Calu3 (cell line): ENCODE data around the gene SLF1. TPM values are rescaled to one million over a fixed set of nuclear protein-coding genes. Genes with fewer than 3 reads are reported as not detected.

Experiments
- BruUV-seq: library from RNA; stranded (reverse); fragments of 400-500 nt; replicated peaks from 2 replicates; lab custom pipeline; 2021; lab: Mats Ljungman, UMichigan
- CTCF ChIA-PET: fragments of 300-600 bp; sonication (Branson Sonifier 250); formaldehyde crosslinking; loops from one replicate; lab custom pipeline; 2022; ENCODE audit warnings: antibody characterized with exemption; lab: Charles Lee
- DNase-seq: peaks from one replicate; pipeline ENCODE4 v3.0.0; 2022
- H3K27ac Mint-ChIP-seq: one replicate; pipeline ENCODE4 v1.8.0; 2022; ENCODE audit warnings: mixed read lengths; ENCODE audit not compliant: unreplicated experiment
- H3K27me3 Mint-ChIP-seq: one replicate; pipeline ENCODE4 v1.8.0; 2022; ENCODE audit warnings: mixed read lengths; ENCODE audit not compliant: unreplicated experiment
- H3K36me3 Mint-ChIP-seq: one replicate; pipeline ENCODE4 v1.8.0; 2022; ENCODE audit warnings: mild to moderate bottlenecking, moderate library complexity, mixed read lengths; ENCODE audit not compliant: insufficient read depth, unreplicated experiment
- H3K4me1 Mint-ChIP-seq: one replicate; pipeline ENCODE4 v1.8.0; 2022; ENCODE audit warnings: mild to moderate bottlenecking, low read depth, mixed read lengths; ENCODE audit not compliant: unreplicated experiment
- H3K4me3 Mint-ChIP-seq: one replicate; pipeline ENCODE4 v1.8.0; 2022; ENCODE audit warnings: mild to moderate bottlenecking, low read depth, moderate library complexity, mixed read lengths; ENCODE audit not compliant: unreplicated experiment
- H3K9me3 Mint-ChIP-seq: one replicate; pipeline ENCODE4 v1.8.0; 2022; ENCODE audit warnings: low read depth, mixed read lengths; ENCODE audit not compliant: unreplicated experiment
- intact Hi-C: fragments of 100-400 bp; cut with micrococcal nuclease; formaldehyde crosslinking; loops from one replicate; pipeline ENCODE4 v1.10.0; 2022; ENCODE audit not compliant: unreplicated experiment
- total RNA-seq: library from RNA; stranded (reverse); gene quantifications from 2 replicates; pipeline ENCODE4 v1.2.3, GENCODE V29; 2022
- TF ChIP-seq, protein P1 (sequence below): fragments of 200-600 bp; IDR thresholded peaks from one replicate; pipeline ENCODE4 v1.8.0; 2022; ENCODE audit warnings: antibody characterized with exemption; ENCODE audit not compliant: unreplicated experiment

Gene SLF1
- total RNA-seq, 1 experiment from 2014 or later: 17.9 TPM

DNA sequence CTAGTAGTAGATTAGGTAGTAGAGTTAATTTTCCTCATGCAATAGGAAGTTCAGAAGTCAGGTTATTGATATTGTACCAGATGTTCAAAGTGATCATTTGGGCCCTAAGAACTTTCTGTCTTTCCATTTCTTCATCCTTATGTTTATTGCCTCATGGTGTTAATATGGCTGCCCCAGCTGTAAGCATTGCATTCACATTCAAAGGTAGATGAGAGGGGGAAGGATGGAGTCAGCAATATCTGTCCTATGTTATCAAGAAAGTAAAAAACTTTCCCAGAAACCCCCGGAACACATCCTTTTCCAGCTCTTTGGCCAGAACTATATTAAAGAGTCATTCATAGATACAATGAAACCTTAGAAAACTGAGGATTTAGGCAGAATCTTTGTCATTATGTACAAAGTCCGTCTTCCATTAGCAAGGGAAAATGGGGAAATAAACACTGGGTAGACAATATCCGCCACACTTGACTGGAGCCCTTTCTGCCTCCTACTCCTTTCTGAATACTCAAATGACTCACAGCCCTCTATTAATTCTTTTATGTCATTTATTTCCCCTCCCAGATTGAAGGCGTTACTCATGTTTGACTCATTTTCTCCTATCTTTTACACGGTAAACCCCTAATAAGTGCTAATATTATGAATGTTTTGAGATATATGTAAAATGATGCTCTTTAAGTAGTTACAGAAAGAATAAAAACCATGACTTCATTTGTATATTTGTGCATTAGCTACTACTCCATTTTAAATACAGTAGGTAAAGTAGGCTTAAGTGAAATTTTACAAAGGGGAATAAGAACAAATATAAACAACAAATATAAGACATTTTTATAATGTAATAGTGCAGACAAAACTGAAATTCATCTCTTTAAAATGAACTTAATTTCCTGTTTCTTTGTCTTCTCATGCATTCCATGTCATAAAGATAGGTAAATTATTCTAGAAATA, 127.6 kb downstream of the SLF1 start:
- Mint-ChIP-seq H3K4me1 (peaks cover 7% of the 10 kb centered on the region), H3K9me3 (no peaks in the 10 kb centered on the region), H3K36me3 (no peaks in the 10 kb centered on the region), H3K27ac (no peak overlapping the region), H3K27me3 (no peaks in the 10 kb centered on the region), H3K4me3 (no peak overlapping the region)
- CTCF ChIA-PET: no interaction called here
- DNase-seq: no peak
- TF ChIP-seq, protein P1, sequence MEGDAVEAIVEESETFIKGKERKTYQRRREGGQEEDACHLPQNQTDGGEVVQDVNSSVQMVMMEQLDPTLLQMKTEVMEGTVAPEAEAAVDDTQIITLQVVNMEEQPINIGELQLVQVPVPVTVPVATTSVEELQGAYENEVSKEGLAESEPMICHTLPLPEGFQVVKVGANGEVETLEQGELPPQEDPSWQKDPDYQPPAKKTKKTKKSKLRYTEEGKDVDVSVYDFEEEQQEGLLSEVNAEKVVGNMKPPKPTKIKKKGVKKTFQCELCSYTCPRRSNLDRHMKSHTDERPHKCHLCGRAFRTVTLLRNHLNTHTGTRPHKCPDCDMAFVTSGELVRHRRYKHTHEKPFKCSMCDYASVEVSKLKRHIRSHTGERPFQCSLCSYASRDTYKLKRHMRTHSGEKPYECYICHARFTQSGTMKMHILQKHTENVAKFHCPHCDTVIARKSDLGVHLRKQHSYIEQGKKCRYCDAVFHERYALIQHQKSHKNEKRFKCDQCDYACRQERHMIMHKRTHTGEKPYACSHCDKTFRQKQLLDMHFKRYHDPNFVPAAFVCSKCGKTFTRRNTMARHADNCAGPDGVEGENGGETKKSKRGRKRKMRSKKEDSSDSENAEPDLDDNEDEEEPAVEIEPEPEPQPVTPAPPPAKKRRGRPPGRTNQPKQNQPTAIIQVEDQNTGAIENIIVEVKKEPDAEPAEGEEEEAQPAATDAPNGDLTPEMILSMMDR: no peak
- intact Hi-C loops: no loop called here
- BruUV-seq: no TSS peak

DNA sequence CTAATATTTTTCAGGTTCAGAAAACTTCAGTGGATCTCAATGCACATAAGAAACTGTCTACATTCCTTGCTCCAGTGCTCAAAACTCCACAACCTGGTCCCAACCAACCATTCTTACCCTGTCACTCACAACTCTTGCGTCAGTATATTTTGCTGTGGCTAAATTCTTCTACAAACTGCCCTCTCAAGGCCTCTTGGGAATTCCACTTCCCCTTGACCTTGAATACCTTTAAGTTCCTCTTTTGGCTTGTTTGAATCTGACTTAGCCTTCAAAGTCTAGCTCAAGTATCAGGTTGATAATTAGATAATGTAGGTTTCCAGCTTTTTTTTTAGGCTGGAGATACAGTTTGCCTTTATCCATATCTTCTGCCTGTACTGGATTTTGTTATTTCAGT, 128.3 kb downstream of the SLF1 start:
- Mint-ChIP-seq H3K27me3 (no peaks in the 10 kb centered on the region), H3K27ac (no peak overlapping the region), H3K4me1 (peaks cover 7% of the 10 kb centered on the region), H3K36me3 (no peaks in the 10 kb centered on the region), H3K9me3 (no peaks in the 10 kb centered on the region), H3K4me3 (no peak overlapping the region)
- BruUV-seq: no TSS peak
- intact Hi-C loops: no loop called here
- no peak for DNase-seq
- TF ChIP-seq, protein P1: no peak
- CTCF ChIA-PET: no interaction called here

Other genes starting within 250 kb of the SLF1 start
- 1.4 and 1.9 TPM in 2 replicates for gene KIAA0825, start 65 bp upstream of the SLF1 start, total RNA-seq